Measurements from ENCODE around the gene DNAJB4. TPM values are rescaled to one million over a fixed set of nuclear protein-coding genes. Genes with fewer than 3 reads are reported as not detected.
"Not testable (repeated sequence)": the region's sequence is repeated elsewhere in the genome, so short reads cannot be mapped to it uniquely, and the experiment has no call there.

The DNAJB4 gene
- total RNA-seq, 1 donor, result 57.0 TPM

- no peak overlapping the region for H3K4me3 ChIP-seq (ENCODE audit: low read depth, low read length)
- no peak for DNase-seq (ENCODE audit: low read depth)
- TF ChIP-seq CTCF (IDR thresholded peaks at IDR 0.05; ENCODE audit: insufficient read depth, low read depth, low read length), result no peak
These were observed 50.9 kb downstream of the DNAJB4 start for GRCh38 chr1:78055565-78056132.

- no peak for TF ChIP-seq CTCF (IDR thresholded peaks at IDR 0.05; ENCODE audit: insufficient read depth, low read depth, low read length)
- DNase-seq (ENCODE audit: low read depth), result no peak
These were observed 53.9 kb downstream of the DNAJB4 start for GRCh38 chr1:78058670-78059069.

GRCh38 chr1:78060857-78061563, 56.3 kb downstream of the DNAJB4 start:
- no peak overlapping the region for H3K4me3 ChIP-seq (ENCODE audit: low read depth, low read length)
- no peak for TF ChIP-seq CTCF (IDR thresholded peaks at IDR 0.05; ENCODE audit: insufficient read depth, low read depth, low read length)
- DNase-seq (ENCODE audit: low read depth), result no peak

More at GRCh38 chr1:78058670-78059069, 53.9 kb downstream of the DNAJB4 start:
- H3K4me3 ChIP-seq (ENCODE audit: low read depth, low read length), result no peak overlapping the region

GRCh38 chr1:78061825-78062523, 57.2 kb downstream of the DNAJB4 start:
- no peak overlapping the region for H3K4me3 ChIP-seq (ENCODE audit: low read depth, low read length)
- TF ChIP-seq CTCF (IDR thresholded peaks at IDR 0.05; ENCODE audit: insufficient read depth, low read depth, low read length), result no peak
- DNase-seq (ENCODE audit: low read depth), result peak; percentile 60

GRCh38 chr1:78064886-78065285, 60.1 kb downstream of the DNAJB4 start:
- not testable (repeated sequence) for DNase-seq (ENCODE audit: low read depth); H3K4me3 ChIP-seq (ENCODE audit: low read depth, low read length)

Small RNA genes lying within 50 kb of the gene (small RNA-seq; reads per million reads assigned to genes)
- 7.3 reads per million, percentile 87 among the genes with 10 or more reads in this experiment for gene AC103591.3

Other genes with a start within 250 kb of the DNAJB4 start
- gene USP33, start 245.1 kb upstream of the DNAJB4 start, total RNA-seq, result 79.2 and 120 TPM in 2 replicates
- gene MIGA1, start 225.3 kb upstream of the DNAJB4 start, total RNA-seq, result 10.0 and 16.8 TPM in 2 replicates
- 16.8 and 19.3 TPM in 2 replicates for gene NEXN, start 116.3 kb upstream of the DNAJB4 start, total RNA-seq
- gene FUBP1, start 25.9 kb upstream of the DNAJB4 start, total RNA-seq, result 87.0 and 125 TPM in 2 replicates
- 0.32 and 0.43 TPM in 2 replicates for gene GIPC2, start 41.0 kb downstream of the DNAJB4 start, total RNA-seq